ENCODE measurements around the gene CRYGC. TPM values are rescaled to one million over a fixed set of nuclear protein-coding genes. Genes with fewer than 3 reads are reported as not detected.
"Not testable (repeated sequence)": the region's sequence is repeated elsewhere in the genome, so short reads cannot be mapped to it uniquely, and the experiment has no call there.

CRYGC gene
- polyA plus RNA-seq, 1 experiment, result not detected

DNA sequence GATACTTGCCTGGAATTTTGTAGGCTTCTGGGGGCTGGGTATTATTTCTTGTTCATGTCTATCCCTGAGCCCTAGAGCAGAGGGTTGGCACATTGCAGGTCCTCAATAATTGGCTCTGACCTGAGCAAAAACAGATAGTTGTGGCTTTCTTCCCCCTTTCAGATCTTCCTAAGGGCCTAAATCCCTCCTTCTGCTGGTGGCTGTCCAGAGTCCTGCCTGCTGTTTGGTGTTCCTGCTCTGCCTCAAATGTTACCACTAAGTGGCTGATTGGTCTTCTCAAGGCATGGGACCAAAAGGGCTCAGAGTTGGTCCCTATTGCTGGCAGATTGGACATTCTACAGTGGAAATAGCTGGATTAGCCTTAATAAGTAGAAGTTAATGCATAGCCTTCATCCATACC is 17.4 kb upstream of the CRYGC start:
- ChIA-PET CTCF (no interaction called here), POLR2A (no interaction called here)

GRCh38 chr2:208146006-208146405 is 16.4 kb upstream of the CRYGC start, which contains the start of gene CRYGB:
CRYGB (minus strand) TSS chr2:208146158; CDS start chr2:208146120, 38 bp downstream.
- no peak for TF ChIP-seq CTCF (IDR thresholded peaks at IDR 0.05; ENCODE audit: insufficient read depth, low read depth, low read length)
- CTCF ChIA-PET, result no interaction called here
- no peak for DNase-seq (ENCODE audit: low read depth)
- H3K36me3 ChIP-seq (ENCODE audit: control insufficient read depth, insufficient read depth, low read length), result no peaks in the 10 kb centered on the region
- no peaks in the 10 kb centered on the region for H3K27me3 ChIP-seq (ENCODE audit: control insufficient read depth, insufficient read depth, low read length)
- POLR2A ChIA-PET, result no interaction called here
- no peak within 1 kb of the TSS for H3K4me3 ChIP-seq (ENCODE audit: low read depth, low read length)

More for the DNA sequence above, 17.4 kb upstream of the CRYGC start:
- no peak for DNase-seq (ENCODE audit: low read depth)
- Histone ChIP-seq H3K36me3 (ENCODE audit: control insufficient read depth, insufficient read depth, low read length) (no peaks in the 10 kb centered on the region), H3K4me3 (ENCODE audit: low read depth, low read length) (no peak overlapping the region), H3K27me3 (ENCODE audit: control insufficient read depth, insufficient read depth, low read length) (no peaks in the 10 kb centered on the region)
- TF ChIP-seq CTCF (IDR thresholded peaks at IDR 0.05; ENCODE audit: insufficient read depth, low read depth, low read length), result no peak

GRCh38 chr2:208142925-208143799 is 13.5 kb upstream of the CRYGC start:
- ChIA-PET CTCF (interaction anchor here (0.8 to 1.7 kb wide), 2 partner anchors 32 kb away, joined by 3 to 5 read pairs; no protein-coding TSS in a partner anchor), POLR2A (interaction anchor here (0.7 kb wide), 1 partner anchor 11 kb away, joined by 4 read pairs; no protein-coding TSS in a partner anchor)
- no peak for DNase-seq (ENCODE audit: low read depth)
- no peak overlapping the region for H3K4me3 ChIP-seq (ENCODE audit: low read depth, low read length)
- TF ChIP-seq CTCF (IDR thresholded peaks at IDR 0.05; ENCODE audit: insufficient read depth, low read depth, low read length), result no peak
- H3K36me3 ChIP-seq (ENCODE audit: control insufficient read depth, insufficient read depth, low read length), result no peaks in the 10 kb centered on the region
- no peaks in the 10 kb centered on the region for H3K27me3 ChIP-seq (ENCODE audit: control insufficient read depth, insufficient read depth, low read length)

DNA sequence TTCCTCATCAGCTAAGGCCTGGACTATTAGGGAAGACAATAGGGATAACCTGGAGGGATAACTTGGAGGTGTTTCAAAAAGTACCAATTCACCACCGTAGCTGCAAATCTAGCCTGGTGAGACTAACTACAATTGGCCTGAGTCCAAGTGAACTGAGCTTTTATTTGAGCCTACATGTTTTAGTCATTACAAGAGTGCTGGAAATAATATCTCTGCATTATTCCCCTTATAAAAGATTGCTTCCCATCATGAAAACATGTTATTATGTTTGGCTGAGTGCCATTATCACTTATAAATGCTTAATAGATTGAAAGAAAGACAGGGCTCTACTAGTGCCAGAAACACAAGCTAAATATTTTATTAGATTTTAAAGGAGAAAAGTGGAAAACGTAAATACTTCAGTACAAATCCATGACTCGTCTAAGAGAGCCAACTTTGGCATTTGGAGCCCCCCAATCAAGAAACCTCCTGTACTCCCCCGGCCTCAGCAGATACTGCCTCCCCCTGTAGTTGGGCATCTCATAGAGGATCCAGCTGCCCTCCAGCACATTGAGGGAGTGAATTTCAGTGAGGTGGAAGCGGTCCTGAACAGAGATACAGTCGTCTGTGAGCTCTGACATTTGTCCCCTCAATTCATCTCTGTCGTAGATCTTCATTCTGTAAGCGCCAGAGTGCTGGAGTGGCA is 12.8 kb upstream of the CRYGC start:
- POLR2A ChIA-PET, result no interaction called here
- CTCF ChIA-PET, result interaction anchor here (0.8 to 1.7 kb wide), 2 partner anchors 31 to 33 kb away, joined by 3 to 5 read pairs; no protein-coding TSS in a partner anchor
- no peaks in the 10 kb centered on the region for H3K36me3 ChIP-seq (ENCODE audit: control insufficient read depth, insufficient read depth, low read length)
- no peak for TF ChIP-seq CTCF (IDR thresholded peaks at IDR 0.05; ENCODE audit: insufficient read depth, low read depth, low read length)
- H3K4me3 ChIP-seq (ENCODE audit: low read depth, low read length), result no peak overlapping the region
- no peaks in the 10 kb centered on the region for H3K27me3 ChIP-seq (ENCODE audit: control insufficient read depth, insufficient read depth, low read length)
- no peak for DNase-seq (ENCODE audit: low read depth)

GRCh38 chr2:208139447-208139846 is 9.8 kb upstream of the CRYGC start:
- CTCF ChIA-PET, result no interaction called here

DNA sequence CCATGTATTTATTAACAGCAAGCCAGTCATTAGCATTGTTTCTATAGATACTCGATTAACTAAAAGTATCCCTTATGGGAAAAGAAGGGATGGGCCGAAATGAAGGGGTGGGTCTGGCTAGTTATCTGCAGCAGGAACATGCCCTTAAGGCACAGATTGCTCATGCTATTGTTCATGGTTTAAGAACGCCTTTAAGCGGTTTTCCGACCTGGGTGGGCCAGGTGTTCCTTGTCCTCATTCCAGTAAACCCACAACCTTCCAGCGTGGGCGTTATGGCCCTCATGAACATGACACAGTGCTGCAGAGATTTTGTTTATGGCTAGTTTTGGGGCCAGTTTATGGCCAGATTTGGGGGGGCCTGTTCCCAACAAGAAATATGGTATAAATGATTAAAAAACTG is 8.7 kb upstream of the CRYGC start:
- POLR2A ChIA-PET; H3K27me3 ChIP-seq (ENCODE audit: control insufficient read depth, insufficient read depth, low read length); H3K36me3 ChIP-seq (ENCODE audit: control insufficient read depth, insufficient read depth, low read length); DNase-seq (ENCODE audit: low read depth); H3K4me3 ChIP-seq (ENCODE audit: low read depth, low read length); CTCF ChIA-PET: not testable (repeated sequence)

More at GRCh38 chr2:208139447-208139846, 9.8 kb upstream of the CRYGC start:
- DNase-seq (ENCODE audit: low read depth), result no peak
- H3K27me3 ChIP-seq (ENCODE audit: control insufficient read depth, insufficient read depth, low read length), result no peaks in the 10 kb centered on the region
- no peaks in the 10 kb centered on the region for H3K36me3 ChIP-seq (ENCODE audit: control insufficient read depth, insufficient read depth, low read length)
- H3K4me3 ChIP-seq (ENCODE audit: low read depth, low read length), result no peak overlapping the region
- no peak for TF ChIP-seq CTCF (IDR thresholded peaks at IDR 0.05; ENCODE audit: insufficient read depth, low read depth, low read length)
- POLR2A ChIA-PET, result no interaction called here

Data from BJ (cell line).